ENCODE results near the gene PEA15.

GRCh38 chr1:160169553-160170399, 35.4 kb upstream of the PEA15 start:
- TF ChIP-seq PATZ1 (CRISPR knock-in tag; IDR thresholded peaks at IDR 0.05; ENCODE audit: borderline replicate concordance) (no peak), MAFG (tag; conservative IDR thresholded peaks at IDR 0.05) (no peak)
